ENCODE data around the gene CHST15.

CHST15 gene

DNA sequence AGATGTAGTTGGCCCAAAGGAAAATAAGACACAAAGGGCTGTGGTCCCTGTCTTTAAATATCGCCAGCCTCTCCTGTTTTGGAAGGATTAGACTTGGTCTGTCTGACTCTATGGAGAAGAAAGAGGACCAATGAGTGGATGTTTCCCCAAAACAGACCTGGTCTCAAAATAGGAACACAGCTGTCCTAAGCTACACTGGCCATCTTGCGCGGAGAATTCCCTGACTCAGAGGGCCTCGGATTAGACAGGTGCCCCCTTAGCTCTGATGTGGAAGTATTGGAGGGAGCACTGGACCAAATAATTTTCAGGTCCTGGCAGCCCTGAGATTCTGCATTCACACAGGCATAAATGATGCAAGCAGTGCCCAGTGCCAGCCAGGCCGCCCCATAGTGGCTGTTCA lies 56.1 kb downstream of the CHST15 start:
- TF ChIP-seq GATA3 (IDR thresholded peaks at IDR 0.05; ENCODE audit: low read depth, low read length): no peak
- TF ChIP-seq GATA2 (IDR thresholded peaks at IDR 0.05; ENCODE audit: low read depth, low read length): no peak

DNA sequence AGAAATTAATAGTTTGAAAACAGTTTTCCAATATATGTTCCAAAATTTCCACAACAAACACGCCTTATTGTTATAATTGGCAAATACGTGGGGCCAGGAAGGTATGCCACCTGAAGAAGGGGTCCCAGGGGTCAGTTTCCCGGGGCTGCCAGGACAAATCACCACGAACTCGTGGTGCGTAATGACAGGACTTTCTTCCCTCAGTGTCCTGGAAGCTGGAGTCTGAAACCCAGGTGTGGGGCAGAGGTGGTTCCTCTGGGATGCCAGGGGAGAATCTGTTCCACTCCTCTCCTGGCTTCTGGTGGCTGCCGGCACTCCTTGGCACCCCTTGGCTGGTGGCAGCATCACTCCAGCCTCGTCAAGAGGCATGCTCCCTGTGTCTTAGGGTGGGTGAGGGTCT lies 56.7 kb downstream of the CHST15 start:
- TF ChIP-seq GATA2 (IDR thresholded peaks at IDR 0.05; ENCODE audit: low read depth, low read length) (no peak), GATA3 (IDR thresholded peaks at IDR 0.05; ENCODE audit: low read depth, low read length) (no peak)

DNA sequence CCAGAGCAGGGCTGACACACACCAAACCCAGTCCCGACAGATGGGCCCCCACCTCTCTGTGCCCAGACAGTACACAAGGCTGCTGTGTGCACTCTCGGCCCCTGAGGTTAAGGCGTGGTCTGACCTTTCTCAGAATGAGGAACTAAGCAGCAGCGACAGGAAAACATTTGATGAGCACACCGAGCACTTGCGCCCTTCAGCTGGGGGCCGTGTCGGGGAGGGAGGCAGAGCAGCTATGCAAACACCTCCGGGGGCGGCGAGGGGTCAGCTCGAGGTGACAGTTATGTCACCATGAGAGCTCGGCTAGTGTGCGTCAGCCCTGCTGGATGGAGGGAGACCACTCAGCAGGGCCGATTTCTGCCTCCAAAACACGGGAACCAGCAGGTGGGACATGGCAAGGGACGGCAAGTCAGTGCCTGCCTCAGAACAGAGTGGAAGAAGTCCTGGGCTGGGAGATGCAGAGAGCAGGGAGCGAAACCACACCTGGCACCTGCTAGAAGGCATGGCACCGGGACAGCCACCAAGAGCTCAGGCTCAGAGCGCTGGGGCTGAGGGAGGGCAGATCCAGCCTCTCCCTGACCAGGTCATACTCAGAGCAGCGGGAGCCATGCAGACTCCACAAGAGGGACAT lies 57.4 kb downstream of the CHST15 start:
- TF ChIP-seq GATA3 (IDR thresholded peaks at IDR 0.05; ENCODE audit: low read depth, low read length) (no peak), GATA2 (IDR thresholded peaks at IDR 0.05; ENCODE audit: low read depth, low read length) (no peak)

DNA sequence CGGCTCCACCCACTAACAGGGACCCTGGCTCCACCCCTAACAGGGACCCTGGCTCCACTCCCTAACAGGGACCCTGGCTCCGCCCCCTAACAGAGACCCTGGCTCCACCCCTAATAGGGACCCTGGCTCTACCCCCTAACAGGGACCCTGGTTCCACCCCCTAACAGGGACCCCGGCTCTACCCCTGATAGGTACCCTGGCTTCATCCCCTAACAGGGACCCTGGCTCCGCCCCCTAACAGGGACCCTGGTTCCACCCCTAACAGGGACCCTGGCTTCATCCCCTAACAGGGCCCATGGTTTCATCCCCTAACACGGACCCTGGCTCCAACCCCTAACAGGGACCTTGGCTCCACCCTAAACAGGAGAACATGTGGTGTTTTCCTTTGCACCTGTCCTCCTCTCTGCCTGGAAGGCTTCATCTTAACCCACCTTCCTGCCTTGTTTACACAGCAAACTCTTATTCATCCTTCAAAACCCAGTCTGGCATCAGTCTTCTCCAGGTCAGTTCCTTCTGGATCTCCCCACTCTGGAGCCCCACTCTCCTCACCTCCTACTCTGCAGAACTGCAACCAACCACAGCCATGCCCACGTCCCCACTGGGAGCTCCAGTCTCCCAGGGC lies 58.0 kb downstream of the CHST15 start:
- TF ChIP-seq GATA3 (IDR thresholded peaks at IDR 0.05; ENCODE audit: low read depth, low read length) (no peak), GATA2 (IDR thresholded peaks at IDR 0.05; ENCODE audit: low read depth, low read length) (no peak)

DNA sequence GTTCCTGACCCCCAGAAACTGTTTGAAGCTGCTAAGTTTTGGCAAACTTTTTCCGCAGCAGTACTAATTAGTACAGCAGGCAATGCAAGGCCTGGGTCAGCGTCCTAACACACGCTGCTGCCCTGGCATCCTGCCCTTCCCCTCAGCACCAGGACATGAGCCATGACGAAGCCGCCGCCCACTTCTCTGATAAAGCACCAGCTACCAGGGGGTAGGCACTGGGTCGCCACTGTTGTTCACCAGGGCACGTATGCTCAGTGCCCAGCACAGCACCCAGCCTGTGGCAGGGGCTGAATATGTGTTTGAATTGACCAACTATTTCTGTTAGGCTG lies 59.5 kb downstream of the CHST15 start:
- no peak for TF ChIP-seq GATA3 (IDR thresholded peaks at IDR 0.05; ENCODE audit: low read depth, low read length)
- no peak for TF ChIP-seq GATA2 (IDR thresholded peaks at IDR 0.05; ENCODE audit: low read depth, low read length)

DNA sequence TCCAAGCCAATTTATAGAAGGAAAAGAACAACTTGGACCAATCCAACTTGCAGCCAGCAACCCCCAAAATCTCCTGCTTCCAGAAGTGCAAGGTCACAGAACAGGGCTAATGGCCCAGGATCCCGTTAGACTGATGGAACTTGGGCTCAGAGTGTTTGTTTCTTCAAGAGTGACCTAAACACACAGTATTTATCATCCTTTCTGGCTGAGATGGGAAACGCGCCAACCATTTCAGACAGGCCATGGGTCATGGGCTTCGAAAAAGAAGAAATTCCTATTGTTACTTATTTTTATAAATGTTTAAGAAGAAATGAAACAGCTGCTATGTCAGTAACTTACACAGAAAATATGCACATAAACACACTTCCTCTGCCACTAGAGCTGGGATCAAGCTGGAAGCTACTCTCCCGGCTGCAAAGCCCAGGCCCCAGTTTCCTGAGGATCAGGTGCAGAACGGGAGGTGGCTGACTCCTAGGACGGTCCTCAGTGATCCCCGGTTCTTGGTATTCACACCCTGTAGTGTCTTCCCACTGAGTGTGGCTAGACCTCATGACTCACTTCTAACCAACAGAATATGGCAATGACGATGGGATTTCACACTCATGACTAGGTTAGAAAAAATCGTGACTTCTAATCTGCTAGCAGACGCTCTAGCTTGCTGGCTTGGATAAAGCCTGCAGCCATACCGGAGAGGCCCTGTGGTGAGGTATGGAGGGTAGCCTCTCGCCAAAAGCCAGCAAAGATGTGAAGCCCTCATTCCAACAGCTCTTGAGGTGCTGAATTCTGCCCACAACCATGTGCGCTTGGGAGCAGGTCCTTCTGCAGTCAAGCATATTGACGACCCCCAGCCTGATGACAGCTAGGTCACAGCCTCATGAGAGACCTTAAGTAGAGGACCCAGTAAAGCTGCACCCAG lies 60.2 kb downstream of the CHST15 start:
- no peak for TF ChIP-seq GATA3 (IDR thresholded peaks at IDR 0.05; ENCODE audit: low read depth, low read length)
- TF ChIP-seq GATA2 (IDR thresholded peaks at IDR 0.05; ENCODE audit: low read depth, low read length): no peak

DNA sequence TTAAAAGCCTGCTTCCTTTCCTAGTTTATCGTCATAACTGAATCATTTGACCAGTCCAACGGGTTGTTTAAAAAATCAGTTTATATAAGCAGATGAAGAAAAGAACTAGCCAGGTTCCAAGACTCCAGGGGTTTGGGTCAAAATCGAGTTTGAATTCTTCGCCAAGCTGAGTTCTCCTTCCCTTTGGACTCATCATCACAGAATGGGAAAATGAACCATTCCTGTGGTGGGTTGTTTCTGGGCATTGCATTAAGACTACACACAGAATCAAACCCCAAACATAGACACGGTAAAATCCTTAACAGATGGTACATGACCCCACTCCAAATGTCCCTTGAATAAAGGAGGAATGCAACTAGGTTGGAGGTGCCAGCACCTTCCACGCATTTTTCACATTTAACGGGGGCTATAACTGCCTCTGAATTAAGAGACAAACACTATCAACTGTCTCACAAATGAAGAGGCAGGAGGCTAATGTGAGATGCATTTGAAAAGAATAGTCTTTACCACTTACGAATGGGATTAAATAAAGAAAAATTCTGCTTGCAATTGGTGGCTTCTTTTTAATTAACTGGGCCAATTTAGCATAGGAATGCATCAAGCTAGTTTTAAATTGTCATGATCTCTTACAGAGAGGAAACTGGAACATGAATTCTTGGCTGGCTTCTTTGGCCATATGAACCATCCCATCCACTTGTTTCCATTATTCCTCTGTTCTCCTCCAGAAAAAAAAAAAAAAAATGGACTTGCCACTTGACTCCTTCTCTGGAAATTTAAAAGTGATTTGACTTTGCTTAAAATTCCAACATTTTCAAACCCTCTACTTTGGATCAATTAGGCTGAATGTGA lies 61.1 kb downstream of the CHST15 start:
- TF ChIP-seq GATA2 (IDR thresholded peaks at IDR 0.05; ENCODE audit: low read depth, low read length): no peak
- TF ChIP-seq GATA3 (IDR thresholded peaks at IDR 0.05; ENCODE audit: low read depth, low read length): no peak

DNA sequence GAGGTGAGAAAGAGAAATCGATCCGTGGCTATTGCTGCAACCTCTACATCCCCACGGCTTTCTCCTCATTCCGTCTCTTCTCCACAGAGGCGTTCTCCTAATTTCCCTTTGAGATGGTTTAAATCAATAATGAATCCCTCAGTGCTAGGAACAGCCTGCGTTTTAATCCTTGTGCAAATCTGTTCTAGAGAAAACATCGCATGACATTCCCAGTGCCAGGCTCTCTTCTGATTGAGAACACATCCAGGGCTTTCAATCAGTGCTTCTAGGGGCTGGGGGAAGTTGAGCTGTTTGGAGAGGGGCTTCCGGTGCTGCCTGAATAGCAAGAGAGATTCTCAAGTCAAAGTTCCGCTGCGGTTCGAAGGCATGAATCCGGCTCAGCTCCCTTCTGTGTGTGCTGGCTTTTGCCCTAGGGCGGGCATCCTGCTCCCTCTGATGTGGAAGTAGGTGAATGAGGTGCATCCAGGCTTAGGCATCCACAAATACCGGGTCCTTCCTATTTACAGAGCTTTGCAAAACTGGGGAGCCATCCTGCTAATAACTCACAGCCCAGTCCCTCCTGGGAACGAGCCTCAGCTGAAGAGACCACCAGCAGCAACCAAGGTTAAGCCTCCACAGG lies 62.8 kb downstream of the CHST15 start:
- no peak for TF ChIP-seq GATA3 (IDR thresholded peaks at IDR 0.05; ENCODE audit: low read depth, low read length)
- no peak for TF ChIP-seq GATA2 (IDR thresholded peaks at IDR 0.05; ENCODE audit: low read depth, low read length)

DNA sequence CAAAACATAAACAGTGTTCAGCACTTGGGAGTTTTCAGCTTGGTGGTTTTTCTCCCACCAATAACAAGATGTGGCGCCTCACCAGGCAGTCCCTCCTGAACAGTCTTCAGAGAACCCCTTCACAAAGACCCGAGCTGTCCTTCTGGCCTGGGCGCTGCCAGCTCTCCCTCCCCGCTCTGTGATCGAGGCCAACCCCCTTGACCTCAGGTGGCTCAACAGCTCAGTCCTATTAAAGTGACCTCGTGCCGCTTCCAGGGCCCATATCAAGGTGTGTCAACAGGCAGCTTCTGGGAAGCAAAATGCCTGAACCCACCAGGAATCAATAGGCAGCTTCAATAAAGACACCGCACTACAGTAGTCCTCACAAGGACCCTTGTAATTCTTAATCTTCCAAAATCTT lies 63.3 kb downstream of the CHST15 start:
- TF ChIP-seq GATA2 (IDR thresholded peaks at IDR 0.05; ENCODE audit: low read depth, low read length): no peak
- TF ChIP-seq GATA3 (IDR thresholded peaks at IDR 0.05; ENCODE audit: low read depth, low read length): no peak

DNA sequence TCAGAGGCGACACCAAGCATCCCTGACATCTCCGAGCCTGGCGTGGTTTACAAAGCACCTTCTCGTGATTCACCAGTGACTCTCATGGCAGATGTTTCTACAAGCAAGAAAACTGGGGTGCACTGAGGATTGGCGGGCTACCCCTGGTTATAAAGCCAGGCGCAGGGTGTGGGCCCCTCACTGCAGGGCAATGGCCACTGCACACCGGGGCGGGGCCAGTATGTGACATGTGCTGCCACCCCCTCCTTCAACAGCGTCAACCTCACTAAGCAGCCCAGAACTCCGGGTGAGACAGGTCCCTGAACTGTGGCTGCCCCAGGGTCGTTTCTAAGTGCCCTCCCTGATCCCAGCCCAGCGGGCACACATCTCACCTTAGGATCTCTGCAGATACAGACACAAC lies 63.8 kb downstream of the CHST15 start:
- TF ChIP-seq GATA3 (IDR thresholded peaks at IDR 0.05; ENCODE audit: low read depth, low read length): no peak
- TF ChIP-seq GATA2 (IDR thresholded peaks at IDR 0.05; ENCODE audit: low read depth, low read length): no peak

DNA sequence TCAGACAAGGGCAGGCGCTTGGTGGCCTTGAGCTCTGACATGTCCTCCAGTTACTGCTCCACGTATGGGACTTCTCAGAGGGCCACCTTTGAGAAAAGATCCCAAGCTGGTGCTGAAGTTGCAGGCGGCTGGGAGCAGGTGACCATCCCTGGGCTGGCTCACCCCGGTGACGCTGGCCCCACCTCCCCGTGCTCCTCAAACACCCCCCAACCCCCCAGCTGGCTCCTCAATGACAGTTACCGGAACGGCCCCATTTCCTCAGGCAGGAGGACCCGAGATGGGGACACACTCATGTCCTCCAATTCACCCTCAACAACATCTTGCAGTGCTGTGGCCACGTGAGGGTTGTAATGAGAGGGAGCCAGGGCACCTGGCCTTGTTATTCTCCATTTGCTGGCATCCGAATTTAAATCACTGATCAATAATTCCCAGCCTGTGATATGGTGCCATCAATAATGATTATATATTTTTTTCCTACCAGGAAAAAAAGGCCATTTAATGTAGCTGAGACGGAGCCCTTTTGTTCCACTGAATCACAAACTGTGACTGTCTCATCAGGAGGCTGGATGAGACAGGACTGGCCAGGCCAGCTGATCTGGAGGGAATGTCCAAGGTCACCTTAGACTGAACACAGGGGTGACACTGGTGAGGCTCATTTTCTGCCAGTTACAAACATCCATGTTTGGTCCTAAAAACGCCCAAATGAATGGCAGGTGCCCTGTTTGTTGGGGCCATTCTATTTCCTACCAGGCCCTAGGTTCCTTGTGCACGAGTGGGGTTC lies 64.5 kb downstream of the CHST15 start:
- TF ChIP-seq GATA2 (IDR thresholded peaks at IDR 0.05; ENCODE audit: low read depth, low read length) (no peak), GATA3 (IDR thresholded peaks at IDR 0.05; ENCODE audit: low read depth, low read length) (no peak)

DNA sequence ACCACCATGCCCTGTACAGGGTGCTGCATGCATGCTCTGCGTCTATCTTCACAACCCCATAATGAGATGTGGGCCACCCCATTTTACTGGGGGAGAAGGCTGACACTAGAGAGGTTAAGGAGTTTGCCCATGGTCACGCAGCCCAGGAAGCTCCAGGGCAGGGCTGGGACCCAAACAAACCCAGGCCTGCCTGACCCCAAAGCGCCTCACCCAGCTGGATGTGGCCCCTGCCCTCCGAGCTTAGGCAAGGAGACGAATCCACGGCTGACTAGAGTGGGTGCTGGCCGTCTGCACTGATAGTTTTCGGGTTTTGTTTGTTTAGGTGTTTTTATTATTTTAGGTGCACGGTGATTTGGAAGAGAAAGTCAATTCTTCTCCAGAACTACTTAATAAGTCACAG lies 65.7 kb downstream of the CHST15 start:
- TF ChIP-seq GATA3 (IDR thresholded peaks at IDR 0.05; ENCODE audit: low read depth, low read length): no peak

DNA sequence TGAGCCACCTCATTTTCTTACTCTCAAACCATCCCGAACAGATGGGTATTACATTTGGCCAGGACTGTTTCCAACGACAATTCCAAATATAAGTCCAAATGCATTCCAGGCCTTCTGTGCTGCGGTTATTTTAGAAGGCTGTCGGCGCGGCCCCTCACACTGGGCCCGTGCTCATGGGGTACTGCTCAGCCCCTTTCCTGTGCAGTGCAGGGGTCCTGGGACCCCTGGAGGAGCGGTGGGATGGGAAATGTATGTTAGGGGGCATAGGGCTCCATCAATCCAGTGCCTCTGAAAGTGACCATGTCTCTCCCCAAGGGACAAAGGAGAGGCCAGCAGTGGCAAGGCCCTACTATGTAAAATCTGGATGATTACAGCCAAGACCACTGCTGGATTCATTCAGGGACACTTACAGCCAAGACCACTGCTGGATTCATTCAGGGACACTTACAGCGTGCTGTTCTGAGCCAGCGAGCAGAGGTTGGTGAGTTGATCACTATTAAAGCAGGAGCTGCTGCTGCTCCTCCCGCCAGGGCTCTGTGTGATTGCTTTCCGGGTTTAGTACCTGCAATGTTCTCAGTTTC lies 66.3 kb downstream of the CHST15 start:
- TF ChIP-seq GATA3 (IDR thresholded peaks at IDR 0.05; ENCODE audit: low read depth, low read length): no peak
- no peak for TF ChIP-seq GATA2 (IDR thresholded peaks at IDR 0.05; ENCODE audit: low read depth, low read length)
